GM12878 (cell line): ENCODE data around the gene CARS2. TPM values are rescaled to one million over a fixed set of nuclear protein-coding genes. Genes with fewer than 3 reads are reported as not detected.
A peak's percentile ranks its signal among the peaks of the same experiment; 100 is the strongest.

Experiments used
- BACH1 ChIP-seq: fragments of 450-650 bp; IDR thresholded peaks from 2 replicates; pipeline ENCODE4 v1.6.1; 2017; ENCODE audit warnings: mild to moderate bottlenecking, borderline replicate concordance
- BCL11A ChIP-seq: IDR thresholded peaks from 2 replicates; pipeline ENCODE4 v1.6.1; 2011; ENCODE audit warnings: low read depth, low read length
- CHD1 ChIP-seq: IDR thresholded peaks from 2 replicates; pipeline ENCODE4 v1.6.1; 2012; ENCODE audit warnings: low read depth, low read length, improper control_type of control experiment
- CREM ChIP-seq: IDR thresholded peaks from 2 replicates; pipeline ENCODE4 v1.6.1; 2014; ENCODE audit warnings: antibody characterized with exemption, low read depth
- DPF2 ChIP-seq: fragments of 450-650 bp; IDR thresholded peaks from 2 replicates; pipeline ENCODE4 v1.6.1; 2017; ENCODE audit warnings: mild to moderate bottlenecking
- KAT2A ChIP-seq: conservative IDR thresholded peaks from 2 replicates; pipeline ENCODE4 v1.6.1; 2011; ENCODE audit warnings: low read depth, low read length; ENCODE audit not compliant: control insufficient read depth
- NR2F1 ChIP-seq: fragments of 450-650 bp; conservative IDR thresholded peaks from 2 replicates; pipeline ENCODE4 v1.6.1; 2017; ENCODE audit warnings: mild to moderate bottlenecking
- POLR2AphosphoS2 ChIP-seq: IDR thresholded peaks from 2 replicates; pipeline ENCODE4 v1.6.1; 2011; ENCODE audit warnings: low read depth, mild to moderate bottlenecking, low read length, improper control_type of control experiment, moderate library complexity
- RAD21 ChIP-seq: IDR thresholded peaks from 2 replicates; pipeline ENCODE4 v1.6.1; 2011; ENCODE audit warnings: mild to moderate bottlenecking, low read depth, low read length, moderate library complexity; ENCODE audit not compliant: insufficient read depth
- RB1 ChIP-seq: fragments of 450-650 bp; formaldehyde crosslinking; IDR thresholded peaks from 2 replicates; pipeline ENCODE4 v1.6.1; 2017; ENCODE audit warnings: mild to moderate bottlenecking, borderline replicate concordance
- SMAD5 ChIP-seq: IDR thresholded peaks from 2 replicates; pipeline ENCODE4 v1.6.1; 2016; ENCODE audit warnings: antibody characterized with exemption, low read depth
- SMC3 ChIP-seq: IDR thresholded peaks from 2 replicates; pipeline ENCODE4 v1.6.1; 2011; ENCODE audit warnings: low read length, improper control_type of control experiment, borderline replicate concordance
- STAT1 ChIP-seq: fragments of 450-650 bp; conservative IDR thresholded peaks from 2 replicates; pipeline ENCODE4 v1.6.1; 2014; ENCODE audit warnings: antibody characterized with exemption, mild to moderate bottlenecking
- TAF1 ChIP-seq: IDR thresholded peaks from 2 replicates; pipeline ENCODE4 v1.6.1; 2011; ENCODE audit warnings: mild to moderate bottlenecking, low read depth, low read length, borderline replicate concordance
- TCF7 ChIP-seq: IDR thresholded peaks from 2 replicates; pipeline ENCODE4 v1.6.1; 2014; ENCODE audit warnings: antibody characterized with exemption, borderline replicate concordance
- YBX1 ChIP-seq: fragments of 450-650 bp; IDR thresholded peaks from 2 replicates; pipeline ENCODE4 v1.6.1; 2016; ENCODE audit warnings: antibody characterized with exemption
- YY1 ChIP-seq: IDR thresholded peaks from 2 replicates; pipeline ENCODE4 v1.6.1; 2011; ENCODE audit warnings: low read depth, mild to moderate bottlenecking, low read length
- ZZZ3 ChIP-seq: IDR thresholded peaks from 2 replicates; pipeline ENCODE4 v1.6.1; 2011; ENCODE audit warnings: low read depth; ENCODE audit not compliant: control insufficient read depth, insufficient read length
- polyA plus RNA-seq, 11 experiments: library from polyadenylated mRNA; depleted of rRNA in 4 of 11; unstranded in 6 of 11; stranded (reverse) in 5 of 11; fragments of >200 nt; fragmentation: Nextera tagmentation in 4 of 11; fragmentation: Illumina TruSeq in 1 of 11; extraction: Ambion mirVana in 4 of 11; extraction: Trizol in 1 of 11; gene quantifications; 1 replicate in 1 of 11; 2 replicates in 10 of 11; pipeline versions ENCODE4 v1.2.1 to v1.2.3, GENCODE V29; 2011 to 2016; ENCODE audit warnings: inconsistent platforms in 2 of 11, missing spikeins in 2 of 11, low read depth in 1 of 11
- total RNA-seq, 4 experiments: library from RNA; depleted of rRNA in 3 of 4; stranded (reverse); fragments of >200 nt in 3 of 4; fragmentation: Illumina TruSeq in 1 of 4; extraction: Trizol in 1 of 4; gene quantifications; 2 replicates each; pipeline versions ENCODE4 v1.2.1 to v1.2.3, GENCODE V29; 2013 to 2021
- TF ChIP-seq, protein P1 (sequence below), 3 experiments: IDR thresholded peaks in 2 of 3; conservative IDR thresholded peaks in 1 of 3; 2 replicates each; pipeline ENCODE4 v1.5.1; 2011; ENCODE audit warnings: low read depth in 3 of 3, low read length in 3 of 3, mild to moderate bottlenecking in 3 of 3, control low read depth in 2 of 3, moderate library complexity in 2 of 3, inconsistent platforms in 1 of 3, mixed read lengths in 1 of 3; ENCODE audit not compliant: control insufficient read depth in 2 of 3, insufficient read depth in 1 of 3; ENCODE audit errors: extremely low read depth in 1 of 3
- TF ChIP-seq, protein P2 (sequence below): IDR thresholded peaks from 2 replicates; pipeline ENCODE4 v1.6.1; 2011; ENCODE audit warnings: borderline replicate concordance, low read depth, mild to moderate bottlenecking, moderate library complexity, low read length; ENCODE audit not compliant: insufficient read depth, poor library complexity, severe bottlenecking
- TF ChIP-seq, protein P3 (sequence below): IDR thresholded peaks from 2 replicates; pipeline ENCODE4 v1.6.1; 2011; ENCODE audit warnings: low read depth, low read length, improper control_type of control experiment, borderline replicate concordance

Gene CARS2
- total and polyA plus RNA-seq, 10 of the 15 experiments (the other 5 are each of a cell fraction or from before 2014, with no cell fraction given) = 4.2 to 101 (median 61.5) TPM

DNA sequence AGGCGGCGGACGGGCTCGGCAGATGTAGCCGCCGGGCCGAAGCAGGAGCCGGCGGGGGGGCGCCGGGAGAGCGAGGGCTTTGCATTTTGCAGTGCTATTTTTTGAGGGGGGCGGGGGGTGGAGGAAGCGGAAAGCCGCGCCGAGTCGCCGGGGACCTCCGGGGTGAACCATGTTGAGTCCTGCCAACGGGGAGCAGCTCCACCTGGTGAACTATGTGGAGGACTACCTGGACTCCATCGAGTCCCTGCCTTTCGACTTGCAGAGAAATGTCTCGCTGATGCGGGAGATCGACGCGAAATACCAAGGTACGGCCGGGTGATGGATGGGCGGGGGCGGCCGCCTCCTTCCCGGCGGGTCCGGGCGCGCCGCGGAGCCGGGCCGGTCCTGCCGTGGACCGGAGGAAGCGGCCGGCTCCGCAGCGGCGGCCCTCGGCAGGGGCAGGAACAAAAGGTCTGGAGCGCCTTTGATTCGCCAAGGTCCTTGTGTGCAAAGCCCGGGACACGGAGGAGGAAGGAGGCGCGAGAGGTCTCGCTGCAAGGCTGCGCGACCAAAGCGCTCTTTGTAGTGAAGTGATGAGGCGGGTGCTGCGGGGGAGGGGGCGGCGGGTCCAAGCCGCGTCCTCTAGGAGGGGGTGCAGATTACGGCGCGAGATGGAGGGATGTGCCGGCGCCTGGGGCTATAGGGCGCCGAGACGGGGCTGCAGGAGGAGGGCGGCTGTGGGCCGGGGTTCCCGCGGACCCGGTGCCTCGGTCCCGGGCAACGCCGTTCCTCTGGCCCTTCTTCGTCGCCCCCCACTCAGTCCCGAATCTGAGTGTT is 8.3 kb upstream of the CARS2 start (continued):
- peak; percentile 39; the same call in 1 of the 2 replicates for TF ChIP-seq DPF2
- TF ChIP-seq, protein P1, sequence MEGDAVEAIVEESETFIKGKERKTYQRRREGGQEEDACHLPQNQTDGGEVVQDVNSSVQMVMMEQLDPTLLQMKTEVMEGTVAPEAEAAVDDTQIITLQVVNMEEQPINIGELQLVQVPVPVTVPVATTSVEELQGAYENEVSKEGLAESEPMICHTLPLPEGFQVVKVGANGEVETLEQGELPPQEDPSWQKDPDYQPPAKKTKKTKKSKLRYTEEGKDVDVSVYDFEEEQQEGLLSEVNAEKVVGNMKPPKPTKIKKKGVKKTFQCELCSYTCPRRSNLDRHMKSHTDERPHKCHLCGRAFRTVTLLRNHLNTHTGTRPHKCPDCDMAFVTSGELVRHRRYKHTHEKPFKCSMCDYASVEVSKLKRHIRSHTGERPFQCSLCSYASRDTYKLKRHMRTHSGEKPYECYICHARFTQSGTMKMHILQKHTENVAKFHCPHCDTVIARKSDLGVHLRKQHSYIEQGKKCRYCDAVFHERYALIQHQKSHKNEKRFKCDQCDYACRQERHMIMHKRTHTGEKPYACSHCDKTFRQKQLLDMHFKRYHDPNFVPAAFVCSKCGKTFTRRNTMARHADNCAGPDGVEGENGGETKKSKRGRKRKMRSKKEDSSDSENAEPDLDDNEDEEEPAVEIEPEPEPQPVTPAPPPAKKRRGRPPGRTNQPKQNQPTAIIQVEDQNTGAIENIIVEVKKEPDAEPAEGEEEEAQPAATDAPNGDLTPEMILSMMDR (IDR thresholded peaks at IDR 0.05 in 2 of 3, conservative IDR thresholded peaks at IDR 0.05 in 1 of 3; ENCODE audit: control insufficient read depth in 2 of 3, extremely low read depth in 1 of 3, insufficient read depth in 1 of 3, low read depth in 3 of 3, low read length in 3 of 3) = peak; percentile 30 to 56 (median 31); a peak in 5 of 6 replicates
- TF ChIP-seq, protein P2, sequence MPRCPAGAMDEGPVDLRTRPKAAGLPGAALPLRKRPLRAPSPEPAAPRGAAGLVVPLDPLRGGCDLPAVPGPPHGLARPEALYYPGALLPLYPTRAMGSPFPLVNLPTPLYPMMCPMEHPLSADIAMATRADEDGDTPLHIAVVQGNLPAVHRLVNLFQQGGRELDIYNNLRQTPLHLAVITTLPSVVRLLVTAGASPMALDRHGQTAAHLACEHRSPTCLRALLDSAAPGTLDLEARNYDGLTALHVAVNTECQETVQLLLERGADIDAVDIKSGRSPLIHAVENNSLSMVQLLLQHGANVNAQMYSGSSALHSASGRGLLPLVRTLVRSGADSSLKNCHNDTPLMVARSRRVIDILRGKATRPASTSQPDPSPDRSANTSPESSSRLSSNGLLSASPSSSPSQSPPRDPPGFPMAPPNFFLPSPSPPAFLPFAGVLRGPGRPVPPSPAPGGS = no peak
- TF ChIP-seq CREM = 0 out of 2 replicates have a peak, but pooled peaks have one; percentile 13
- TF ChIP-seq RB1 = no peak
- peak; percentile 38; the same call in 1 of the 2 replicates for TF ChIP-seq SMC3
- no peak for TF ChIP-seq SMAD5
- TF ChIP-seq RAD21 = peak; percentile 52
- TF ChIP-seq NR2F1 = 0 out of 2 replicates have a peak, but pooled peaks have one; percentile 11
- TF ChIP-seq ZZZ3 = no peak
- 0 out of 2 replicates have a peak, but pooled peaks have one; percentile 4 for TF ChIP-seq BACH1
- TF ChIP-seq TAF1 = peak; percentile 16; the same call in 1 of the 2 replicates
- TF ChIP-seq YY1 = 0 out of 2 replicates have a peak, but pooled peaks have one; percentile 48
- no peak for TF ChIP-seq TCF7
- no peak for TF ChIP-seq POLR2AphosphoS2
- no peak for TF ChIP-seq BCL11A
- no peak for TF ChIP-seq YBX1
- TF ChIP-seq, protein P3, sequence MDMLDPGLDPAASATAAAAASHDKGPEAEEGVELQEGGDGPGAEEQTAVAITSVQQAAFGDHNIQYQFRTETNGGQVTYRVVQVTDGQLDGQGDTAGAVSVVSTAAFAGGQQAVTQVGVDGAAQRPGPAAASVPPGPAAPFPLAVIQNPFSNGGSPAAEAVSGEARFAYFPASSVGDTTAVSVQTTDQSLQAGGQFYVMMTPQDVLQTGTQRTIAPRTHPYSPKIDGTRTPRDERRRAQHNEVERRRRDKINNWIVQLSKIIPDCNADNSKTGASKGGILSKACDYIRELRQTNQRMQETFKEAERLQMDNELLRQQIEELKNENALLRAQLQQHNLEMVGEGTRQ = no peak
- no peak for TF ChIP-seq KAT2A
- 0 out of 2 replicates have a peak, but pooled peaks have one; percentile 58 for TF ChIP-seq STAT1
- TF ChIP-seq CHD1 = peak; percentile 43; the same call in 1 of the 2 replicates
